GM10847 (cell line): Measurements from ENCODE around the gene SLC6A7.

Source experiments
- POLR2A ChIP-seq: IDR thresholded peaks from 2 replicates; pipeline ENCODE4 v1.6.1; 2011; ENCODE audit not compliant: insufficient read length; ENCODE audit errors: extremely low read depth

SLC6A7 gene

GRCh38 chr5:150163547-150164059, 26.3 kb upstream of the SLC6A7 start:
- TF ChIP-seq POLR2A = no peak

DNA sequence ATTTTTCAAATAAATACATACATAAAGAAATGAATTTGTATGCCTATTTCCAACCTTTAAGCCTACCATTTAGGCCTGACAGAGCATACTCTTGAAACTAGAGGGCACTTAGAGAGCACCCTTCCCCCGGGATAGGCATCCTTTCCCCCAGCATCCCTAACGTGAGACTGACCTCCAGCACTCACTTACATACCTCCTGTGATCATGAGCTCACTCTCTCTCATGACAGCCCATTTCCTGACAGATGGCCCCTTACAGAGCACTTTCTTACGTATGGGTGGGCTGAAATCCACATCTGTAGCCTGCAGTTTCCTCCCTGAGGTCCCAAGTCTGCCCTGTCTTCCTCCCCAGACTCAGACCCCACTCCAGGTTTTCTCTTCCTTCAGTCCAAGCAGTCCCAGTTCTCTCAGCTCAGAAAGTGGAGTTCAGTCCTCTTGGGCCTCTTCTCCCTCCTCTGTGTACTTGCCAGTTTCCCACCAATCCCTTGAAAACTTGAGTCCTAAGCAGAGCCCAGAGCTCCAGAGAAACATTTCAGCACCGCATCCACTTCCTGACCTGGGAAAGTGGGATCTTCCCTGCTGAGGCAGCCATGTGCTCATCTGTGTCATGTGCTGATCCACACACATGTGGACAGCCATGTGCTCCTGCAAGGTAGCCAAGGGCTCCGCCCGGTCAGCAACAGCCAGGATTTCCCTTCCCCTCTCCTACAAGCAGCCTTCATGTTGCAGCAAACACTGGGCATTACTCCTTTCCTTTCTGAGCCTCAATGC, 25.5 kb upstream of the SLC6A7 start:
- no peak for TF ChIP-seq POLR2A

GRCh38 chr5:150166037-150166649, 23.7 kb upstream of the SLC6A7 start:
- no peak for TF ChIP-seq POLR2A

DNA sequence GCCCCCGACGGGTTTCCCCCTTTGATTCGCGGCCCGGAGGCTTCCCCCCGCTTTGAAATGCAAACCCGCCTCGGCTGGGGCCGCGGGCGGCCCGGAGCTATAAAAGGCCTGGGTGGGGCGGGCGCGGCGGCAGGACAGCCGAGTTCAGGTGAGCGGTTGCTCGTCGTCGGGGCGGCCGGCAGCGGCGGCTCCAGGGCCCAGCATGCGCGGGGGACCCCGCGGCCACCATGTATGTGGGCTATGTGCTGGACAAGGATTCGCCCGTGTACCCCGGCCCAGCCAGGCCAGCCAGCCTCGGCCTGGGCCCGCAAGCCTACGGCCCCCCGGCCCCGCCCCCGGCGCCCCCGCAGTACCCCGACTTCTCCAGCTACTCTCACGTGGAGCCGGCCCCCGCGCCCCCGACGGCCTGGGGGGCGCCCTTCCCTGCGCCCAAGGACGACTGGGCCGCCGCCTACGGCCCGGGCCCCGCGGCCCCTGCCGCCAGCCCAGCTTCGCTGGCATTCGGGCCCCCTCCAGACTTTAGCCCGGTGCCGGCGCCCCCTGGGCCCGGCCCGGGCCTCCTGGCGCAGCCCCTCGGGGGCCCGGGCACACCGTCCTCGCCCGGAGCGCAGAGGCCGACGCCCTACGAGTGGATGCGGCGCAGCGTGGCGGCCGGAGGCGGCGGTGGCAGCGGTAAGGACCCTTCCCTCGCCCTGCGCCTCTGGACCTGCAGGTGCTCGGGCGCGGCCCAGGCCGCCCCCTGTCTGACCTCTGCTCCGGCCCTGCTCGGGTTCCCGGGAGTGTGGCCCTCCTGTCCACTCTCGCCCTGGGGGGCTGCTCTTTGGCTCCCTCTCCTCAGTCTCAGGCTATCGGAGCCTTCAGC, 23.0 kb upstream of the SLC6A7 start, which contains the start of gene CDX1:
CDX1 (plus strand) TSS at position 129 of the 862 bp plus-strand sequence; CDS start at position 228, 99 bp downstream.
- no peak for TF ChIP-seq POLR2A

GRCh38 chr5:150167512-150167850, 22.4 kb upstream of the SLC6A7 start:
- no peak for TF ChIP-seq POLR2A

GRCh38 chr5:150167908-150168307, 22.0 kb upstream of the SLC6A7 start:
- no peak for TF ChIP-seq POLR2A

GRCh38 chr5:150168864-150169263, 21.0 kb upstream of the SLC6A7 start:
- TF ChIP-seq POLR2A = no peak

GRCh38 chr5:150172145-150172544, 17.7 kb upstream of the SLC6A7 start:
- no peak for TF ChIP-seq POLR2A

DNA sequence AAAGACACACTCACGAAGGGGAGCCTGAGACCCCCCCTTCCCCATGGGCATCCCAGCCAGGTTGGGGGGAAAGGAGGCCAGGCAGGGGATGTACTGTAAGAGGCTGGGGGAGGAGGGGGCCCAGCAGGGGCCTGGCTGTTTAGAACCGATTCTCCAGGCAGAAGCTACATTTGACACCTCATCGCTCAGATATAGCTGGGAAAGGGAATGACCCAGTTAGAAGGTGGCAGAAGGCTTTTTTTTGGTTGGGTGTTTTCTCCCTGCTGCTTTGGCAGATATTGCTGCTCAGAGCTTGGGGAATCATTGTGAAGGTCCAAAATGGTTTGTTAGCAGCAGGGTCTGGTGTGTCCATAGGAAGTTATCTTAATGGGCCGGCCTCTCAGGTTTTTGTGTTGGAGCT, 17.3 kb upstream of the SLC6A7 start:
- no peak for TF ChIP-seq POLR2A

- no peak for TF ChIP-seq POLR2A
These were observed 16.7 kb upstream of the SLC6A7 start for GRCh38 chr5:150173161-150173560.

- no peak for TF ChIP-seq POLR2A
These were observed 15.6 kb upstream of the SLC6A7 start for GRCh38 chr5:150174285-150174684.

DNA sequence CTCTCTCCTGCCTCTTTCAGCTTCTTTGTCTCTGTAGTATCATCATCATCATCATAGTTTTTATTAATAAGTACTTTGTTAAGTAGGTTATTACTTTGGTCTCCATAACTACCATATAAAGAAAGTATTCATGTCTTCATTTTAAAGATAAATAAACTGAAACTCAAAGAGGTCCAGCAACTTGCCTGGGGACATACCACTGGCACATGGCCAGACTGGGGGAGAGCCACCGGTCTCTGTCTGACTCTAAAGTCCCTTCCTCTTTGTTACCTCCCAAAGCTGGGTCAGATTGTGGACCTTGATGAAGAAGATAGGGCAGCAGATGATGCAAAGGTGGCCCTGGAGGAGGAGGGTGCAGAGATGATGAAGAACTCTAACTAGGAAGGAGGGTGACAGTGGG, 14.8 kb upstream of the SLC6A7 start:
- TF ChIP-seq POLR2A = no peak

DNA sequence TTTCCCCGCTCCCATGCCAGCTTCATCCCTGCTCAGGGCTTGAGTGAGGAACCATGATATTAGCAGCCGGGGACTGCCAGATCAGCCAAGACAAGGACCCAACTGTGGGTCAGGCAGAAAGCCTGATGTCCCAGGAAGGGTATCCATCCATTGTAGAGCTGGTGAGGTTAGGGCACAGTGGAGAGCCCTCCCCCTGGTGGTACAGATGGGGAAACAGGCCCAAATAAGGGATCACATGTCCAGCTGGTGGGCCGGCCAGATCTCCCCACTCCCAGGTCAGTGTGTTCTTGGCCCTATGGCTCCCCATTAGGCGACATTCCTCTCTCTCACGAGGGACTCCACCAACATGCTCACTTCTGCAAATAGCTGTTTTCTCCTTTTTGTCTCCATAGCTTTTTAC, 14.3 kb upstream of the SLC6A7 start:
- no peak for TF ChIP-seq POLR2A

DNA sequence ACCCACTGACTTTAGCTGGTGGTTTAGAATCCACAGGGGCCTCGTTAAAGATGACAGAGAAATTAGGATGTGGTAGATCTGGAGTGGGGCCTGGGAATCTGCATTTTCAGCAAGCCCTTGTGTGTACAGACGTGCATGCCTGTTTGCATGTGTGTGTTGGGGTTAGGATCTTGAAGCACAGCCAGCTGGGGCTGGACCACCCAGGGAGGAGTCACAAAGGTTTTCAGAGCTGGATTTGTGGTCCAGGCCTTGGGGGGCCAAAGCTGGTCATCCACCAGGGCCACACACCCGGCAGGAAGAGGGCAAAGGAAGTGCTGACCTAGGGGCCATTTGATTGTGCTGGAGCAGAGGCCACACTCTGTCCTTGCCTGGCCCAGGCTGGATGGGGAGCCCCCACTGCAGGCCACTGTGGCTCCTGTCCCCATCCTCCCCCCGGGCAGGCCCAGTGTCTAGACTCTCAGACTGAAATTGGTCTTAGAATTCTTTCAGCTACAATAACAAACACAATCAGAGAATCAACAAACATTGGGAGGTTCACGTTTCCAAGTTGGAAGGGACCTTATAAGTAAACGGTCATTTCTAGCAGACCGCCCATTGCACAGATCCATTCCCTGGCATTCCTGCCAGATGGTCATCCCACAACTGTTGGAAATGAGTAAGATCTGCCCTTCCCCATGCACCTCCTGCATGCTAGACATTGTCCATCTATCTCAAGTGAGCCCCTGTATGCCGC, 13.0 kb upstream of the SLC6A7 start:
- TF ChIP-seq POLR2A = no peak

DNA sequence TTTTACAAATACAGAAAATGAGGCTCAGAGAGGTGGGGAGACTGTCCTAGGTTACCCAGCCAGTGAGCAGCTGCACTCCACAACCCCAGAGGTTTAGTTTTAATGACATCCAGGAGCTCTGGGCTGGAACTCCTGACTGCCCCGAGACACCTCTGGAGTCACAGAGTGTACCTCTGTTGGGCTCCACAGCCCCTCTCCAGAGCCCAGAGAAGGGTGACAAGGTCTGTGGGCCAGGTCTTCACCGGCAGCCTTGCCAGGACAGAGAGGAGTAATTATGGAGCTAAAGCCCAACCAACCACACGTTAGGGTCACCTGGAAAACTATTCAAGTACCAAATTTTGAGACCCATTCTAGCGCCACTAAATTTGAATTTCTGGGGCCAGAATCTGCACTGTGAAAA, 12.1 kb upstream of the SLC6A7 start:
- TF ChIP-seq POLR2A = no peak

- TF ChIP-seq POLR2A = no peak
These were observed 11.6 kb upstream of the SLC6A7 start for GRCh38 chr5:150178262-150178661.
